Measurements from ENCODE around the gene SPRTN. TPM values are rescaled to one million over a fixed set of nuclear protein-coding genes. Genes with fewer than 3 reads are reported as not detected.

SPRTN gene
- total RNA-seq, 2 experiments from 2014 or later = 6.8 to 7.7 TPM

DNA sequence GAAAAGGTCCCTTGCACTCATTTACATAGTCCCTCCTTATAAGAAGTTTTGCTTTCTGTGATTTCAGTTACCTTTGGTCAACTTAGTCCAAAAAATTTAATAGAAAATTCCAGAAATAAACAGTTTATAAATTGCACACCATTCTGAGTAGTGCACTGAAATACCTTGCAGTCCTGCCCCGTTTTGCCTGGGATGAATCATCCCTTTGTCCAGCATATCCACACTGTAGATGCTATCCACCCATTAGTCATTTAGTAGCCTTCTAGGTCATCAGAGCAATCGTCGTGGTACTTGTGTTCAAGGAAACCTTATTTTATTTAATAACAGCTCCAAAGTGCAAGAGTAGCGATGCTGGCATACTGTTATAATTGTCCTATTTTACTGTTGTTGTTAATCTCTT lies 38.0 kb downstream of the SPRTN start:
- intact Hi-C loops (cut with micrococcal nuclease) = no loop called here
- no peak for DNase-seq

DNA sequence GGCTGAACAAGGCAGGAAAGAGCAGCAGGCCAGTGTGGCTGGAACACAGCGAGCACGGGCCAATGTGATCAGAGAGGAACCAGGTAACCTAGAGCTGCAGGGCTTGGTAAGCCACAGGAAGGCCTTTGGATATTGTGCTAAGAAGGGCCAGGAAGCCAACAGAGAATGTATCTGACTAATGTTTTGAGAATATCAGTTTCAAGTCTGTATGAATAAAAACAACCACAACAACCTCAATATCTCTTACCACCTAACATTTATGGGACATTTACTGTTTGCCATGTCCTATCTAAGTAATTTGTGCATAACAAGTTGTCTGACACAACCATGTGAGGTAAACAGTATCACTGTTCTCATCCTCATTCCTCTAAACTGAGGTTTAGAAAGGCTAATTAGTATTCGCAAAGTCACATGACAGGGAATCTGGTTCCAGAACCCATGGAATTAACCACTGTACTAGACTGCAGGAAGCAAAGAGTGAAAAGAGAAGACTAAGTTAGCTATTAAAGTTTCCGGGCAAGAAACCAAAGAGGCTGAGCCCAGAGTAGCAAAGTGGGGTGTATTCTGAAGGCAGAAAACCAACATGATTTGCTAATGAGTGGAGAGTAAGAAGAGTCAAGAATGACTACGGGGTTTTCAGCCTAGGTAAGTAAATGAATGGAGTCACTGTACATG lies 38.9 kb downstream of the SPRTN start:
- ChIA-PET POLR2A (no interaction called here), CTCF (no interaction called here)

More for the DNA sequence above, 38.0 kb downstream of the SPRTN start:
- H3K27ac Mint-ChIP-seq = no peak overlapping the region
- TF ChIP-seq, protein P1, sequence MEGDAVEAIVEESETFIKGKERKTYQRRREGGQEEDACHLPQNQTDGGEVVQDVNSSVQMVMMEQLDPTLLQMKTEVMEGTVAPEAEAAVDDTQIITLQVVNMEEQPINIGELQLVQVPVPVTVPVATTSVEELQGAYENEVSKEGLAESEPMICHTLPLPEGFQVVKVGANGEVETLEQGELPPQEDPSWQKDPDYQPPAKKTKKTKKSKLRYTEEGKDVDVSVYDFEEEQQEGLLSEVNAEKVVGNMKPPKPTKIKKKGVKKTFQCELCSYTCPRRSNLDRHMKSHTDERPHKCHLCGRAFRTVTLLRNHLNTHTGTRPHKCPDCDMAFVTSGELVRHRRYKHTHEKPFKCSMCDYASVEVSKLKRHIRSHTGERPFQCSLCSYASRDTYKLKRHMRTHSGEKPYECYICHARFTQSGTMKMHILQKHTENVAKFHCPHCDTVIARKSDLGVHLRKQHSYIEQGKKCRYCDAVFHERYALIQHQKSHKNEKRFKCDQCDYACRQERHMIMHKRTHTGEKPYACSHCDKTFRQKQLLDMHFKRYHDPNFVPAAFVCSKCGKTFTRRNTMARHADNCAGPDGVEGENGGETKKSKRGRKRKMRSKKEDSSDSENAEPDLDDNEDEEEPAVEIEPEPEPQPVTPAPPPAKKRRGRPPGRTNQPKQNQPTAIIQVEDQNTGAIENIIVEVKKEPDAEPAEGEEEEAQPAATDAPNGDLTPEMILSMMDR (IDR thresholded peaks at IDR 0.05) = no peak
- H3K4me1 Mint-ChIP-seq (ENCODE audit: low read depth) = peaks cover 39% of the 10 kb centered on the region
- H3K9me3 Mint-ChIP-seq = no peaks in the 10 kb centered on the region
- no peaks in the 10 kb centered on the region for H3K36me3 Mint-ChIP-seq (ENCODE audit: low read depth)
- H3K27me3 Mint-ChIP-seq = no peaks in the 10 kb centered on the region
- POLR2A ChIA-PET = no interaction called here
- ATAC-seq = no peak
- no peak overlapping the region for H3K4me3 Mint-ChIP-seq
- CTCF ChIA-PET = no interaction called here

DNA sequence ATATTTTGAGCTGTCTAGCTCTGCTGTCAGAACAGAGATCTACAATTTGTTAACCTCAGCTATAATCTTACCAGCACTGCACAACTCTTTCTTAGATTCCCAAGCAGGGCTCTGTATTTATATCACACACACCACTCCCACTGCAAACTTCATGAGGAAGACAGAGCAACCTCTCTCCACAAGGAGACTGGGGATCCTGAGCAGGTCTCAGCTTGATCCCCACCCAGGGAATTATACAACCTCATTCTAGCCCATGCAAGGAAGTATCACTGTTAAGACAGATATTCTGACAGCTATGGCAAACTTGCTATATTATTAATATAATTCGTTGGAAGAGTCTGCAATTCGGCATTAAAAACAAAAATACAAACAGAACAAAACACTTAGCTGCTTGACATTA lies 43.6 kb downstream of the SPRTN start:
- no peaks in the 10 kb centered on the region for H3K27me3 Mint-ChIP-seq
- CTCF ChIA-PET = interaction anchor here (1.4 kb wide), 1 partner anchor 213 kb away, joined by 4 read pairs; no protein-coding TSS in a partner anchor
- ATAC-seq (no peak), DNase-seq (no peak)
- POLR2A ChIA-PET = no interaction called here
- intact Hi-C loops (cut with micrococcal nuclease) = no loop called here
- H3K9me3 Mint-ChIP-seq = no peaks in the 10 kb centered on the region
- no peak overlapping the region for H3K4me3 Mint-ChIP-seq
- H3K4me1 Mint-ChIP-seq (ENCODE audit: low read depth) = peaks cover 39% of the 10 kb centered on the region
- TF ChIP-seq, protein P1 (IDR thresholded peaks at IDR 0.05) = no peak
- no peaks in the 10 kb centered on the region for H3K36me3 Mint-ChIP-seq (ENCODE audit: low read depth)
- H3K27ac Mint-ChIP-seq = no peak overlapping the region

More for the DNA sequence above, 38.9 kb downstream of the SPRTN start:
- Mint-ChIP-seq H3K4me3 (no peak overlapping the region), H3K27me3 (no peaks in the 10 kb centered on the region), H3K9me3 (no peaks in the 10 kb centered on the region), H3K27ac (peak overlapping the region; percentile 56), H3K36me3 (ENCODE audit: low read depth) (no peaks in the 10 kb centered on the region), H3K4me1 (ENCODE audit: low read depth) (peaks cover 45% of the 10 kb centered on the region)
- ATAC-seq (peak; percentile 92), DNase-seq (peak; percentile 53)
- TF ChIP-seq, protein P1 (IDR thresholded peaks at IDR 0.05) = no peak
- intact Hi-C loops (cut with micrococcal nuclease) = no loop called here

DNA sequence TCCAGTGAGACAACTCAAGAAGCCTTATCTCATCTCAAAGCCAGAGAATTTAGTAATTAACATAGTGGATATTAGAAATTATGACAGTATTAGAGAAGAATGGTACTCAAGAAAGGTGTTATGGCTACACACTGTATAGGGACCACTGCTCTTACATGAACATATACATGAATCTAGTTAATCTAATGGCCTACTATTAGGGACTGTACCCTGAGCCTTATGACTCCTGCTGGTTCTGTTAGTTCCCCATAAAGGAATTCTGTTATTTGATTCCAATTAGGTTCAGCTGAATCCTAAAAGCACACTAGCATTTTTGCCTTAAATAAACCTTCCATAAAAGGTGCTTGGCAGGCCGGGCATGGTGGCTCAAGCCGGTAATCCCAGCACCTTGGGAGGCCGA lies 44.3 kb downstream of the SPRTN start:
- TF ChIP-seq, protein P1 (IDR thresholded peaks at IDR 0.05) = no peak
- Mint-ChIP-seq H3K4me1 (ENCODE audit: low read depth) (peaks cover 36% of the 10 kb centered on the region), H3K36me3 (ENCODE audit: low read depth) (peaks cover 2% of the 10 kb centered on the region), H3K27ac (no peak overlapping the region), H3K4me3 (no peak overlapping the region), H3K9me3 (no peaks in the 10 kb centered on the region), H3K27me3 (no peaks in the 10 kb centered on the region)
- no peak for ATAC-seq
- CTCF ChIA-PET = no interaction called here
- POLR2A ChIA-PET = no interaction called here
- intact Hi-C loops (cut with micrococcal nuclease) = no loop called here
- no peak for DNase-seq

DNA sequence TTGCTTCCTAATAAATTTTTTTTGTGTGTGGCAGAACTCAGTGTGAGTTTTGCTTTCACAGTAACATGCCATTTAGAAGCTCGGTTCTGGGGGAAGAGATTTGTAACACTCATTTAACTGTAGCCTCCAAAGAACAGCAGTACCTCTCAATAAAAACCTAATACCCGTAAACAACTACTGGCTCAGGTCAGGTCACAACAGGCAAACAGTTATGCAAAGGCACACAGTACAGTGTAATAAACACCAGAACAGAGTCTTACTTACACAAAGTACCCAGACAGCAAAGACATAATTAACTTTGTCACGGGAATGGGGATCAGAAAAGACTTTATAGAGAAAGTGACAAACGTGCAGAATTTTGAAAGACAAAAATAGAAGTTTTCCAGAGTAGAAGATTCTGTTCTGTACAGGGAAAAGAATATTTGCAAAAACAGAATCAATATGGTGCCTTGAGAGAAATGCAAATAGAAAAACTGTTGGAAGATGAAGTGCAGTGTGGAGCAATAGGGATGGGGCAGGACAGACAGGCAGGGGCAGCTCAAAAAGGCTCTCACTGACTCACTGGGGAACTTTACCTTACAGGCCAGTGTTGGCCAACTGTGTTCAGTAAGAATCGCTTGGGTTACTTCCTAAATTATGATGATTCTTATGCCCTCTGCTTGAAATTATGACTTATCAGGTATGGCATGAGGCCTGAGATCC lies 45.2 kb downstream of the SPRTN start:
- Mint-ChIP-seq H3K36me3 (ENCODE audit: low read depth) (peaks cover 7% of the 10 kb centered on the region), H3K4me1 (ENCODE audit: low read depth) (peaks cover 35% of the 10 kb centered on the region), H3K9me3 (no peaks in the 10 kb centered on the region), H3K27ac (no peak overlapping the region), H3K27me3 (no peaks in the 10 kb centered on the region), H3K4me3 (no peak overlapping the region)
- POLR2A ChIA-PET = no interaction called here
- TF ChIP-seq, protein P1 (IDR thresholded peaks at IDR 0.05) = no peak
- intact Hi-C loops (cut with micrococcal nuclease) = no loop called here
- DNase-seq (no peak), ATAC-seq (no peak)
- CTCF ChIA-PET = no interaction called here

Measured in activated CD8-positive, alpha-beta T cell treated with anti-CD3 and anti-CD28 coated beads for 36 hours (primary cell).